MCF 10A (cell line): Measurements from ENCODE around the gene SMARCD2. TPM values are rescaled to one million over a fixed set of nuclear protein-coding genes. Genes with fewer than 3 reads are reported as not detected.
"Not testable (repeated sequence)": the region's sequence is repeated elsewhere in the genome, so short reads cannot be mapped to it uniquely, and the experiment has no call there.

Experiments used
- BruUV-seq: library from RNA; stranded (reverse); fragments of 400-500 nt; replicated peaks from 2 replicates; lab custom pipeline; 2021; lab: Mats Ljungman, UMichigan
- CTCF ChIA-PET: fragments of 300-600 bp; sonication (Branson Sonifier 250); formaldehyde crosslinking; extraction: SDS; loops from one replicate; lab custom pipeline; 2021; ENCODE audit warnings: antibody characterized with exemption, inconsistent platforms; lab: Yijun Ruan, JAX
- POLR2A ChIA-PET: fragments of 300-600, 350-650 bp; sonication (Branson Sonifier 250); formaldehyde crosslinking; extraction: SDS; loops from one replicate; lab custom pipeline; 2020; ENCODE audit warnings: antibody characterized with exemption, inconsistent platforms; lab: Yijun Ruan, JAX
- DNase-seq: peaks from one replicate; pipeline ENCODE4 v3.0.0-alpha.2; 2018; ENCODE audit not compliant: unreplicated experiment
- H3K27ac Mint-ChIP-seq: one replicate; pipeline ENCODE4 v1.8.0; 2022; ENCODE audit warnings: mild to moderate bottlenecking, low read depth, mixed read lengths; ENCODE audit not compliant: unreplicated experiment
- H3K27me3 Mint-ChIP-seq: one replicate; pipeline ENCODE4 v1.8.0; 2022; ENCODE audit warnings: mixed read lengths; ENCODE audit not compliant: insufficient read depth, unreplicated experiment
- H3K36me3 Mint-ChIP-seq: one replicate; pipeline ENCODE4 v1.8.0; 2022; ENCODE audit warnings: mild to moderate bottlenecking, moderate library complexity, mixed read lengths; ENCODE audit not compliant: insufficient read depth, unreplicated experiment
- H3K4me1 Mint-ChIP-seq: one replicate; pipeline ENCODE4 v1.8.0; 2022; ENCODE audit warnings: mixed read lengths; ENCODE audit not compliant: insufficient read depth, unreplicated experiment
- H3K4me3 Mint-ChIP-seq: one replicate; pipeline ENCODE4 v1.8.0; 2022; ENCODE audit warnings: mild to moderate bottlenecking, moderate library complexity, mixed read lengths; ENCODE audit not compliant: unreplicated experiment
- H3K9me3 Mint-ChIP-seq: one replicate; pipeline ENCODE4 v1.8.0; 2022; ENCODE audit warnings: mixed read lengths; ENCODE audit not compliant: unreplicated experiment
- intact Hi-C: fragments of 100-400 bp; cut with micrococcal nuclease; formaldehyde crosslinking; loops from 2 replicates; pipeline ENCODE4 v1.14.1; 2022
- total RNA-seq: library from RNA; stranded (reverse); gene quantifications from 2 replicates; pipeline ENCODE4 v1.2.3, GENCODE V29; 2022
- TF ChIP-seq, protein P1 (sequence below): fragments of 200-600 bp; IDR thresholded peaks from one replicate; pipeline ENCODE4 v1.8.0; 2022; ENCODE audit warnings: antibody characterized with exemption, mild to moderate bottlenecking; ENCODE audit not compliant: unreplicated experiment

The SMARCD2 gene
- total RNA-seq, 1 experiment from 2014 or later: 54.6 TPM

DNA sequence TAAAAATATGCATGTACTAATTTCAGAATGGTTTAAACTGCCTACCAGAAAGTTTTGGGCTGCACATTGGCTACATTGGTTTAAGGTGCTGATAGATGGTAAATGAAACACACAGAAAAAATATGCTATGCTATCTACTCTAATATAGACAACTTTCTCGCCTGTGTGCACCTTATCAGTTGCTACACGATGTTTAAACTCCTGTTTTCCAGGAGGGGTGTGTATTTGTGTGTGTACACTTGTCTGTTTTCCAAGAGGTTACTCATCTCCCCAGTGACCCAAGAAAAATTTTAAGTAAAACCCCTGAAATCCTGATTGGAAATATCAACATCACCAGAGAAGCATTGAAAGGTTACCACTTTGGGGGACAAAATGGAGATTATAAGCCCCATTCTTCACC lies 36.9 kb downstream of the SMARCD2 start:
- no peaks in the 10 kb centered on the region for H3K4me1 Mint-ChIP-seq
- peaks cover 98% of the 10 kb centered on the region for H3K36me3 Mint-ChIP-seq
- no peak for DNase-seq
- no peaks in the 10 kb centered on the region for H3K27me3 Mint-ChIP-seq
- POLR2A ChIA-PET: interaction anchor here (1.8 kb wide), 1 partner anchor 21 kb away, joined by 3 read pairs; no protein-coding TSS in a partner anchor
- CTCF ChIA-PET: no interaction called here
- H3K27ac Mint-ChIP-seq: peak overlapping the region; percentile 39
- intact Hi-C loops: no loop called here
- no TSS peak for BruUV-seq
- TF ChIP-seq, protein P1, sequence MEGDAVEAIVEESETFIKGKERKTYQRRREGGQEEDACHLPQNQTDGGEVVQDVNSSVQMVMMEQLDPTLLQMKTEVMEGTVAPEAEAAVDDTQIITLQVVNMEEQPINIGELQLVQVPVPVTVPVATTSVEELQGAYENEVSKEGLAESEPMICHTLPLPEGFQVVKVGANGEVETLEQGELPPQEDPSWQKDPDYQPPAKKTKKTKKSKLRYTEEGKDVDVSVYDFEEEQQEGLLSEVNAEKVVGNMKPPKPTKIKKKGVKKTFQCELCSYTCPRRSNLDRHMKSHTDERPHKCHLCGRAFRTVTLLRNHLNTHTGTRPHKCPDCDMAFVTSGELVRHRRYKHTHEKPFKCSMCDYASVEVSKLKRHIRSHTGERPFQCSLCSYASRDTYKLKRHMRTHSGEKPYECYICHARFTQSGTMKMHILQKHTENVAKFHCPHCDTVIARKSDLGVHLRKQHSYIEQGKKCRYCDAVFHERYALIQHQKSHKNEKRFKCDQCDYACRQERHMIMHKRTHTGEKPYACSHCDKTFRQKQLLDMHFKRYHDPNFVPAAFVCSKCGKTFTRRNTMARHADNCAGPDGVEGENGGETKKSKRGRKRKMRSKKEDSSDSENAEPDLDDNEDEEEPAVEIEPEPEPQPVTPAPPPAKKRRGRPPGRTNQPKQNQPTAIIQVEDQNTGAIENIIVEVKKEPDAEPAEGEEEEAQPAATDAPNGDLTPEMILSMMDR: no peak
- H3K9me3 Mint-ChIP-seq: no peaks in the 10 kb centered on the region
- H3K4me3 Mint-ChIP-seq: no peak overlapping the region

DNA sequence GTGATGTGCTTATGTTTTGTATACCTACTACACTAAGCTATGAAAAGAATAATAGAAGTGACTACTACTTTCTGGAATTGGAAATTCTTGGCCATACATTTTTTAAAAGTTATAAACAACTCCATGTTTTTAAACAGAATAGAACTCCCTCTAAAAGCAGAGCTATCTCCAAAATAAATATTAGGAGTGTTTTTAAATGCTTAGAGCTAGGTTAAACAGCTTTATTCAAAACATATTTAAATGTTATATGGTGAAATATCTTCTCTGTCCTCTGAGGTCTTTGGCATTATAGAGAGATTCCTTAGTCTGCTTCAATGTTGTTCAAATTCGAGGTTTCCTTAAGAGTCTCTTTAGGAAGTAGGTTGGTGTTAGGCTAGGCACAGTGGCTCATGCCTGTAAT lies 38.2 kb downstream of the SMARCD2 start:
- ChIA-PET CTCF (interaction anchor here (0.8 to 1.3 kb wide), 4 partner anchors 9 to 31 kb away, joined by 3 to 4 read pairs (median 4); no protein-coding TSS in a partner anchor), POLR2A (interaction anchor here (0.8 to 1.8 kb wide), 3 partner anchors 11 to 35 kb away, joined by 3 to 5 read pairs (median 4); partner anchors contain the start of genes CCDC47 and DDX42)
- no peaks in the 10 kb centered on the region for H3K27me3 Mint-ChIP-seq
- no peak for DNase-seq
- no peaks in the 10 kb centered on the region for H3K4me1 Mint-ChIP-seq
- intact Hi-C loops: no loop called here
- no peaks in the 10 kb centered on the region for H3K9me3 Mint-ChIP-seq
- peaks cover 98% of the 10 kb centered on the region for H3K36me3 Mint-ChIP-seq
- BruUV-seq: no TSS peak
- TF ChIP-seq, protein P1: no peak
- H3K27ac Mint-ChIP-seq: no peak overlapping the region
- no peak overlapping the region for H3K4me3 Mint-ChIP-seq

DNA sequence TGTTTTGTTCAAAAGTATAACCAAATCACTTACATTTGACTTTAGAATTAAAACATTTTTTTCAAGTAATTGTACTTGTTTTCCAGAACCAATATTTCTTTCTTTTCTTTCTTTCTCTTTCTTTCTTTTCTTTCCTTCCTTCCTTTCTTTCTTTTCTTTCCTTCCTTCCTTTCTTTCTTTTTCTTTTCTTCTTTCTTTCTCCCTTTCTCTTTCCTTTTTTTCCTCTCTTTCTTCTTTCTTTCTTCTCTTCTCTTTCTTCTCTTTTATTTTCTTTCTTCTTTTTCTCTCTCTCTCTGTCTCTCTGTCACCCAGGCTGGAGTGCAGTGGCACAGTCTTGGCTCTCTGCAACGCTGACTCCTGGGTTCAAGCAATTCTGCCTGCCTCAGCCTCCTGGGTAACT lies 41.7 kb downstream of the SMARCD2 start:
- POLR2A ChIA-PET: interaction anchor here (2.8 kb wide), 1 partner anchor 27 kb away, joined by 10 read pairs; the partner anchor contains the start of genes CCDC47 and DDX42
- TF ChIP-seq, protein P1: no peak
- Mint-ChIP-seq H3K27me3 (no peaks in the 10 kb centered on the region), H3K36me3 (peaks cover 98% of the 10 kb centered on the region), H3K27ac (no peak overlapping the region), H3K9me3 (no peaks in the 10 kb centered on the region), H3K4me3 (no peak overlapping the region), H3K4me1 (no peaks in the 10 kb centered on the region)
- DNase-seq: no peak
- BruUV-seq: no TSS peak
- intact Hi-C loops: no loop called here
- CTCF ChIA-PET: no interaction called here

DNA sequence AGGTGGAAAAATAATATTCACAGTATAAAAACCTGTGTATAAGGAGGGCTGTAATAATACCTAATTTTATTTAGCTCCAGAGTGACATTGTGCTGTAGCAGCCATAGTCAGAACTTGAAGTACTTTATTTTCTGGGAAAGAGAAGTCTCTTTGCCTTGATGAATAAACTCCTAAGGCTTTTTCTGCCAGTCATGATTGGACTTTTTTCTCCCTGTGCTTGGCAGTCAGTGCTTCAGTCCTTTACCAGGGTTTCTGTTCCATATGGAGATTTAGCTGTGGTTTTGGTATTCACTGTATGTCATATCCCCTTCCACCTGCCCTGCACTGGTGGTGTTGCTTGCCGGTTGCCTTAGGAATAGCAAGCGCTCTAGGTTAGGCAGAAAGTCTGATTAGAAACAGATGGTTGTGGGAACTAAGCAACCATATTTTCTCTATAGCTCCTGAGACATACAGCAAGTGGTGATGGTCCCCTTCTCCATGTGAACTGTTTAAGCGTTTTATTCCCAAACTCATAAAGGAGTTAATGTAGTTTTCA lies 43.8 kb downstream of the SMARCD2 start:
- H3K36me3 Mint-ChIP-seq: peaks cover 100% of the 10 kb centered on the region
- intact Hi-C loops: no loop called here
- no peaks in the 10 kb centered on the region for H3K4me1 Mint-ChIP-seq
- BruUV-seq: no TSS peak
- CTCF ChIA-PET: no interaction called here
- no peaks in the 10 kb centered on the region for H3K27me3 Mint-ChIP-seq
- H3K4me3 Mint-ChIP-seq: no peak overlapping the region
- POLR2A ChIA-PET: interaction anchor here (1.1 to 2.8 kb wide), 6 partner anchors 13 to 40 kb away, joined by 3 to 10 read pairs (median 4); partner anchors contain the start of genes CCDC47, DDX42 and PSMC5
- H3K9me3 Mint-ChIP-seq: no peaks in the 10 kb centered on the region
- no peak overlapping the region for H3K27ac Mint-ChIP-seq
- DNase-seq: no peak
- TF ChIP-seq, protein P1: no peak

DNA sequence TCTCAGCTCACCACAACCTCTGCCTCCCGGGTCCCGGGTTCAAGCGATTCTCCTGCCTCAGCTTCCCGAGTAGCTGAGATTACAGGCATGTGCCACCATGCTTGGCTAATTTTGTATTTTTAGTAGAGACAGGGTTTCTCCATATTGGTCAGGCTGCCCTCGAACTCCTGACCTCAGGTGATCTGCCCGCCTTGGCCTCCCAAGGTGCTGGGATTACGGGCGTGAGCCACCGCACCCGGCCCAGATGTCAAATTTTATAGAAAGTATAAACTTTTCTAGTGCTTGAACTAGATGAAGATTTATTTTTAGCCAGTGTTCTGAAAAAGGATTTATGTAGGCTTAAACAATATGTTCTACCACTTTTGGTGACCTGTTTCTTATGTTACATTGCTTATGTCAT lies 46.1 kb downstream of the SMARCD2 start:
- BruUV-seq, intact Hi-C loops, DNase-seq, H3K4me3 Mint-ChIP-seq, H3K9me3 Mint-ChIP-seq, H3K27ac Mint-ChIP-seq, H3K27me3 Mint-ChIP-seq: not testable (repeated sequence)
- POLR2A ChIA-PET: interaction anchor here (0.6 to 2.2 kb wide), 6 partner anchors 12 to 100 kb away, joined by 3 to 6 read pairs (median 3); partner anchors contain the start of gene CCDC47
- Mint-ChIP-seq H3K4me1 (peaks cover 13% of the 10 kb centered on the region), H3K36me3 (peaks cover 99% of the 10 kb centered on the region)
- CTCF ChIA-PET: interaction anchor here (1.1 to 1.2 kb wide), 2 partner anchors 8 to 10 kb away, joined by 4 to 5 read pairs; no protein-coding TSS in a partner anchor
